SK-N-SH (cell line): ENCODE results near the gene SLC6A13. TPM values are rescaled to one million over a fixed set of nuclear protein-coding genes. Genes with fewer than 3 reads are reported as not detected.

ENCODE experiments used
- CTCF ChIA-PET: fragments of 300-600, 350-600 bp; formaldehyde crosslinking; extraction: SDS; loops from one replicate; lab custom pipeline; 2021; lab: Yijun Ruan, JAX
- POLR2A ChIA-PET: fragments of 350-600 bp; sonication (Branson Sonifier 250); formaldehyde crosslinking; extraction: SDS; loops from one replicate; lab custom pipeline; 2020; ENCODE audit warnings: antibody characterized with exemption, inconsistent platforms; lab: Yijun Ruan, JAX
- DNase-seq: peaks from one replicate; pipeline ENCODE4 v3.0.0; 2012
- H2AFZ ChIP-seq: fragments of 200-600 bp; sonication (generic); 2 replicates; pipeline ENCODE4 v1.8.1; 2016; ENCODE audit warnings: antibody characterized with exemption, mild to moderate bottlenecking, low read depth
- H3F3A ChIP-seq: fragments of 200-600 bp; sonication (generic); replicated peaks from 2 replicates; pipeline ENCODE3; 2016; ENCODE audit warnings: antibody characterized with exemption, mild to moderate bottlenecking; ENCODE audit not compliant: insufficient read depth
- H3K27ac ChIP-seq, 2 experiments: fragments of 200-500 bp in 1 of 2; fragments of 200-600 bp in 1 of 2; sonication (Bioruptor generic) in 1 of 2; sonication (generic), shearing (Covaris generic) in 1 of 2; 2 replicates each; pipeline versions ENCODE4 v1.5.1 to v1.6.1; 2014 to 2016; ENCODE audit warnings: low read depth in 2 of 2, inconsistent platforms in 1 of 2, low read length in 1 of 2, mild to moderate bottlenecking in 1 of 2, mixed read lengths in 1 of 2
- H3K27me3 ChIP-seq: fragments of 200-600 bp; sonication (generic), shearing (Covaris generic); 2 replicates; pipeline ENCODE4 v1.6.1; 2016; ENCODE audit warnings: mixed run types; ENCODE audit not compliant: insufficient read depth
- H3K36me3 ChIP-seq, 2 experiments: fragments of 200-500 bp in 1 of 2; fragments of 200-600 bp in 1 of 2; sonication (Bioruptor generic) in 1 of 2; sonication (generic) in 1 of 2; replicated peaks in 1 of 2; 2 replicates each; pipeline versions ENCODE3 to v1.5.1; 2014 to 2016; ENCODE audit warnings: low read length in 1 of 2, mild to moderate bottlenecking in 1 of 2; ENCODE audit not compliant: insufficient read depth in 2 of 2, control insufficient read depth in 1 of 2
- H3K4me1 ChIP-seq, 2 experiments: fragments of 200-500 bp in 1 of 2; fragments of 200-600 bp in 1 of 2; sonication (Bioruptor generic) in 1 of 2; sonication (generic), shearing (Covaris generic) in 1 of 2; 2 replicates each; pipeline versions ENCODE4 v1.5.1 to v1.6.1; 2014 to 2016; ENCODE audit warnings: low read depth in 1 of 2, low read length in 1 of 2, mixed run types in 1 of 2; ENCODE audit not compliant: insufficient read depth in 2 of 2, control insufficient read depth in 1 of 2
- H3K4me2 ChIP-seq: fragments of 200-600 bp; sonication (generic), shearing (Covaris generic); 2 replicates; pipeline ENCODE4 v1.6.1; 2017; ENCODE audit warnings: mixed run types
- H3K4me3 ChIP-seq, 2 experiments: fragments of 200-500 bp in 1 of 2; fragments of 200-600 bp in 1 of 2; sonication (Bioruptor generic) in 1 of 2; sonication (generic), shearing (Covaris generic) in 1 of 2; 2 replicates each; pipeline versions ENCODE4 v1.5.1 to v1.8.1; 2014 to 2016; ENCODE audit warnings: low read depth in 2 of 2, inconsistent platforms in 1 of 2, low read length in 1 of 2, mild to moderate bottlenecking in 1 of 2, mixed read lengths in 1 of 2, moderate library complexity in 1 of 2
- H3K79me2 ChIP-seq: fragments of 200-600 bp; sonication (generic); 2 replicates; pipeline ENCODE4 v1.8.1; 2017; ENCODE audit warnings: mild to moderate bottlenecking; ENCODE audit not compliant: insufficient read depth
- H3K9ac ChIP-seq: fragments of 200-600 bp; sonication (generic); 2 replicates; pipeline ENCODE4 v1.6.1; 2017; ENCODE audit warnings: mixed run types
- H3K9me2 ChIP-seq: fragments of 200-600 bp; sonication (generic); 2 replicates; pipeline ENCODE4 v1.6.1; 2017; ENCODE audit warnings: mixed run types
- H3K9me3 ChIP-seq: fragments of 200-600 bp; sonication (generic); 2 replicates; pipeline ENCODE4 v1.6.1; 2017; ENCODE audit warnings: mixed run types, mild to moderate bottlenecking, moderate library complexity
- H4K20me1 ChIP-seq: fragments of 200-600 bp; sonication (generic); 2 replicates; pipeline ENCODE4 v1.6.1; 2017; ENCODE audit warnings: mild to moderate bottlenecking, mixed run types; ENCODE audit not compliant: insufficient read depth
- CHD2 ChIP-seq: fragments of 150-350 bp; IDR thresholded peaks from 2 replicates; pipeline ENCODE4 v1.6.1; 2018; ENCODE audit warnings: low read length; ENCODE audit not compliant: partially characterized antibody
- CTCF ChIP-seq: fragments of 200-600 bp; sonication (generic); IDR thresholded peaks from 2 replicates; pipeline ENCODE4 v1.6.1; 2017; ENCODE audit warnings: antibody characterized with exemption, mild to moderate bottlenecking, moderate library complexity
- ELF1 ChIP-seq: IDR thresholded peaks from 2 replicates; pipeline ENCODE4 v1.4.0; 2012
- EP300 ChIP-seq, 2 experiments: IDR thresholded peaks; 2 replicates each; pipeline versions ENCODE4 v1.4.0 to v1.6.1; 2012; ENCODE audit warnings: borderline replicate concordance in 1 of 2, low read depth in 1 of 2, low read length in 1 of 2
- EZH2phosphoT487 ChIP-seq: fragments of 200-600 bp; sonication (generic); IDR thresholded peaks from 2 replicates; pipeline ENCODE4 v1.6.1; 2017; ENCODE audit warnings: low read depth, mixed run types, mild to moderate bottlenecking, antibody characterized with exemption, moderate library complexity, borderline replicate concordance
- FOSL2 ChIP-seq: IDR thresholded peaks from 2 replicates; pipeline ENCODE4 v1.4.0; 2012; ENCODE audit warnings: low read depth, mild to moderate bottlenecking, moderate library complexity, borderline replicate concordance
- FOXJ3 ChIP-seq: sonication (generic); formaldehyde crosslinking; IDR thresholded peaks from 2 replicates; pipeline ENCODE4 v1.5.1; 2020; ENCODE audit warnings: mild to moderate bottlenecking, missing genetic modification reagents
- FOXM1 ChIP-seq: IDR thresholded peaks from 2 replicates; pipeline ENCODE4 v1.4.0; 2012; ENCODE audit warnings: low read depth, mild to moderate bottlenecking
- GABPA ChIP-seq: IDR thresholded peaks from 2 replicates; pipeline ENCODE4 v1.4.0; 2012; ENCODE audit warnings: low read depth, mild to moderate bottlenecking
- MAX ChIP-seq: IDR thresholded peaks from 2 replicates; pipeline ENCODE4 v1.4.0; 2012; ENCODE audit warnings: low read depth
- MXI1 ChIP-seq: IDR thresholded peaks from 2 replicates; pipeline ENCODE4 v1.6.1; 2012; ENCODE audit warnings: mild to moderate bottlenecking, low read depth, low read length, improper control_type of control experiment
- PBX3 ChIP-seq: IDR thresholded peaks from 2 replicates; pipeline ENCODE4; 2012
- POLR2AphosphoS5 ChIP-seq: IDR thresholded peaks from 2 replicates; pipeline ENCODE4 v1.6.1; 2012; ENCODE audit warnings: low read depth, low read length
- RCOR1 ChIP-seq: fragments of 150-350 bp; IDR thresholded peaks from 2 replicates; pipeline ENCODE4 v1.6.1; 2017; ENCODE audit warnings: antibody characterized with exemption, low read length
- REST ChIP-seq: IDR thresholded peaks from 2 replicates; pipeline ENCODE4 v1.6.1; 2012; ENCODE audit warnings: mild to moderate bottlenecking, low read depth, low read length, moderate library complexity
- SIN3A ChIP-seq: IDR thresholded peaks from 2 replicates; pipeline ENCODE4 v1.6.1; 2012; ENCODE audit warnings: low read depth, mild to moderate bottlenecking, low read length, moderate library complexity, borderline replicate concordance
- SMC3 ChIP-seq: IDR thresholded peaks from 2 replicates; pipeline ENCODE4 v1.6.1; 2012; ENCODE audit warnings: low read depth, low read length, improper control_type of control experiment
- TCF12 ChIP-seq: IDR thresholded peaks from 2 replicates; pipeline ENCODE4 v1.4.0; 2012
- TEAD4 ChIP-seq: IDR thresholded peaks from 2 replicates; pipeline ENCODE4 v1.4.0; 2012; ENCODE audit warnings: mild to moderate bottlenecking, borderline replicate concordance; ENCODE audit not compliant: insufficient read depth
- YY1 ChIP-seq: IDR thresholded peaks from 2 replicates; pipeline ENCODE4 v1.4.0; 2012; ENCODE audit warnings: low read depth, mild to moderate bottlenecking
- WGBS: methylation state at CpG from one replicate; pipeline ENCODE4 v1.1.6; 2017; ENCODE audit warnings: low lambda C conversion rate; 5-methylcytosine and 5-hydroxymethylcytosine counted together
- polyA plus RNA-seq, 3 experiments: library from polyadenylated mRNA; depleted of rRNA; stranded (reverse); fragments of >200 nt; gene quantifications; 2 replicates each; pipeline ENCODE4 v1.2.3, GENCODE V29; 2012
- TF ChIP-seq, protein P1 (sequence below): fragments of 150-350 bp; IDR thresholded peaks from 2 replicates; pipeline ENCODE4 v1.6.1; 2017; ENCODE audit warnings: antibody characterized with exemption, low read length, low read depth, borderline replicate concordance

SLC6A13 gene
- polyA plus RNA-seq, 1 of the 3 experiments (the other 2 are of a cell fraction): 0.05 TPM

DNA sequence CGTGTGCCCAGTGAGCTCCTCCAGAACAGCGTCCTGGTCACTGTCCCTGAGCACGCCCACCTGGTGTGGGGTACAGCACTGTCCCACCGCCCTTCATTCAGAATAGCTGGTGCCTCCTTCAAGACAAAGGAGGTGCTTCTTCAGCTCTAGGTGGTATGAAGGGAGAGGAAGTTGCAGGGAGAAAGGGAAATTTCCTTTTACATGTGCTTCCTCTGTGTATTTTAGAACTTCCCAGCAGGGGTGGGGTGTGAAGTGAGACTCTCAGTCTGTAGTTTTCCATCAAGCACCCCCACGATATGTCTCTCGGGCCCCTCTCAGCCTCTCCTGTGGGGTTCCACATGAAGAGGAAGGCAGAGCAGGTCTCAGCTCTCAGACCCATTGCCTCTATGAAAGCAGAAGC lies 47.5 kb downstream of the SLC6A13 start:
- Histone ChIP-seq H3K4me2 (no peak overlapping the region), H3K79me2 (no peaks in the 10 kb centered on the region), H2AFZ (no peak overlapping the region), H3K4me3 (no peak overlapping the region), H3K27me3 (no peaks in the 10 kb centered on the region; the same call in 1 of the 2 replicates), H3K9ac (no peak overlapping the region), H3K36me3 (no peaks in the 10 kb centered on the region), H3K9me2 (no peaks in the 10 kb centered on the region), H4K20me1 (no peaks in the 10 kb centered on the region), H3K4me1 (peaks cover 0 to 8% of the 10 kb centered on the region in 2 experiments; a peak in 1 of 4 replicates), H3F3A (no peaks in the 10 kb centered on the region), H3K9me3 (no peaks in the 10 kb centered on the region), H3K27ac (no peak overlapping the region)
- WGBS: 60% methylated on average over 6 of the region's 6 CpGs
- CTCF ChIA-PET: no interaction called here
- TF ChIP-seq REST (no peak), GABPA (no peak), SIN3A (no peak), FOSL2 (no peak), FOXJ3 (CRISPR knock-in tag) (no peak), ELF1 (no peak), SMC3 (no peak), FOXM1 (no peak), TCF12 (no peak)
- no peak for DNase-seq
- POLR2A ChIA-PET: no interaction called here

- DNase-seq: no peak
- Histone ChIP-seq H3K36me3 (no peaks in the 10 kb centered on the region), H3K4me1 (peaks cover 0 to 6% of the 10 kb centered on the region in 2 experiments; a peak in 1 of 4 replicates), H4K20me1 (no peaks in the 10 kb centered on the region), H3K27ac (no peak within 1 kb of the TSS), H3K9me2 (no peaks in the 10 kb centered on the region), H3K9ac (no peak within 1 kb of the TSS), H2AFZ (no peak within 1 kb of the TSS), H3F3A (no peaks in the 10 kb centered on the region), H3K4me2 (no peak within 1 kb of the TSS), H3K27me3 (no peaks in the 10 kb centered on the region; the same call in 1 of the 2 replicates), H3K79me2 (no peaks in the 10 kb centered on the region), H3K9me3 (no peaks in the 10 kb centered on the region), H3K4me3 (no peak within 1 kb of the TSS)
- ChIA-PET POLR2A (no interaction called here), CTCF (interaction anchor here (1.6 kb wide), 1 partner anchor 10 kb away, joined by 9 read pairs; no protein-coding TSS in a partner anchor)
- WGBS: 61% methylated on average over 14 of the region's 14 CpGs
- TF ChIP-seq ELF1 (no peak), TEAD4 (no peak), CTCF (no peak), EZH2phosphoT487 (no peak), CHD2 (no peak), YY1 (no peak), POLR2AphosphoS5 (no peak), PBX3 (no peak), MAX (no peak), RCOR1 (no peak), FOXM1 (no peak), EP300 (IDR thresholded peaks at IDR 0.05; ENCODE audit: borderline replicate concordance in 1 of 2, low read depth in 1 of 2, low read length in 1 of 2) (no peak), MXI1 (no peak)
- TF ChIP-seq, protein P1, sequence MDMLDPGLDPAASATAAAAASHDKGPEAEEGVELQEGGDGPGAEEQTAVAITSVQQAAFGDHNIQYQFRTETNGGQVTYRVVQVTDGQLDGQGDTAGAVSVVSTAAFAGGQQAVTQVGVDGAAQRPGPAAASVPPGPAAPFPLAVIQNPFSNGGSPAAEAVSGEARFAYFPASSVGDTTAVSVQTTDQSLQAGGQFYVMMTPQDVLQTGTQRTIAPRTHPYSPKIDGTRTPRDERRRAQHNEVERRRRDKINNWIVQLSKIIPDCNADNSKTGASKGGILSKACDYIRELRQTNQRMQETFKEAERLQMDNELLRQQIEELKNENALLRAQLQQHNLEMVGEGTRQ: no peak
Observed at GRCh38 chr12:214003-214741, 48.5 kb downstream of the SLC6A13 start, which contains the start of gene SLC6A12. TSS of gene SLC6A12 (minus strand) at chr12:214157. CDS start at chr12:209986, 4,171 bp downstream.
